GM18907 (cell line): ENCODE results near the gene CLEC11A.
"Not testable (repeated sequence)": the region's sequence is repeated elsewhere in the genome, so short reads cannot be mapped to it uniquely, and the experiment has no call there.

Experiments
- ATAC-seq: cut with Tn5 transposase; IDR thresholded peaks from one replicate; pipeline ENCODE4 v1.9.1; 2021; ENCODE audit warnings: mild to moderate bottlenecking, moderate library complexity; ENCODE audit not compliant: unreplicated experiment

Gene CLEC11A

GRCh38 chr19:50753879-50754278 lies 30.7 kb downstream of the CLEC11A start:
- no peak for ATAC-seq

- not testable (repeated sequence) for ATAC-seq
These were observed 33.1 kb downstream of the CLEC11A start for GRCh38 chr19:50756244-50756643.

GRCh38 chr19:50757624-50758023 lies 34.5 kb downstream of the CLEC11A start:
- not testable (repeated sequence) for ATAC-seq

GRCh38 chr19:50759076-50759475 lies 35.9 kb downstream of the CLEC11A start:
- ATAC-seq = not testable (repeated sequence)

- no peak for ATAC-seq
These were observed 36.7 kb downstream of the CLEC11A start for GRCh38 chr19:50759886-50760285.

- ATAC-seq = not testable (repeated sequence)
These were observed 38.3 kb downstream of the CLEC11A start for GRCh38 chr19:50761501-50761900.

GRCh38 chr19:50763521-50763920 lies 40.4 kb downstream of the CLEC11A start:
- ATAC-seq = not testable (repeated sequence)

GRCh38 chr19:50764409-50764808 lies 41.2 kb downstream of the CLEC11A start:
- no peak for ATAC-seq

- not testable (repeated sequence) for ATAC-seq
These were observed 43.6 kb downstream of the CLEC11A start for GRCh38 chr19:50766746-50767145.

- ATAC-seq = not testable (repeated sequence)
These were observed 44.1 kb downstream of the CLEC11A start for GRCh38 chr19:50767263-50767662.

- ATAC-seq = no peak
These were observed 45.1 kb downstream of the CLEC11A start for GRCh38 chr19:50768277-50768676.

GRCh38 chr19:50770164-50770563 lies 47.0 kb downstream of the CLEC11A start, which contains the start of gene GPR32:
GPR32 (plus strand) TSS chr19:50770464; CDS start chr19:50770601, 137 bp downstream.
- ATAC-seq = not testable (repeated sequence)

- no peak for ATAC-seq
These were observed 47.7 kb downstream of the CLEC11A start for GRCh38 chr19:50770888-50771287.

GRCh38 chr19:50772476-50772875 lies 49.3 kb downstream of the CLEC11A start:
- ATAC-seq = no peak

- ATAC-seq = not testable (repeated sequence)
These were observed 49.7 kb downstream of the CLEC11A start for GRCh38 chr19:50772912-50773311.

GRCh38 chr19:50773454-50773853 lies 50.3 kb downstream of the CLEC11A start:
- ATAC-seq = not testable (repeated sequence)
